Sigmoid colon (tissue), 7 donors: ENCODE data around the gene NCOR2. TPM values are rescaled to one million over a fixed set of nuclear protein-coding genes. Genes with fewer than 3 reads are reported as not detected.

ENCODE experiments used
- DNase-seq: peaks from one replicate; pipeline ENCODE4 v3.0.0-alpha.2; 2019
- H3K27ac ChIP-seq, 4 donors: fragments of 200-600 bp; sonication (generic); one replicate each; pipeline ENCODE4 v1.5.1; 2016 to 2019; ENCODE audit warnings: mild to moderate bottlenecking in 1 of 4
- H3K27me3 ChIP-seq, 3 donors: fragments of 200-600 bp; sonication (generic); one replicate each; pipeline ENCODE4 v1.5.1; 2019; ENCODE audit warnings: mild to moderate bottlenecking in 1 of 3
- H3K36me3 ChIP-seq, 4 donors: fragments of 200-600 bp; sonication (generic); one replicate each; pipeline ENCODE4 v1.5.1; 2016 to 2019
- H3K4me1 ChIP-seq, 4 donors: fragments of 200-600 bp; sonication (generic); one replicate each; pipeline ENCODE4 v1.5.1; 2017 to 2019
- H3K4me3 ChIP-seq, 4 donors: fragments of 200-600 bp; sonication (generic); one replicate each; pipeline ENCODE4 v1.5.1; 2017 to 2019; ENCODE audit warnings: mild to moderate bottlenecking in 2 of 4, moderate library complexity in 1 of 4
- H3K9me3 ChIP-seq, 4 donors: fragments of 200-600 bp in 3 of 4; sonication (generic) in 3 of 4; one replicate each; pipeline versions ENCODE4 v1.5.1 to v1.6.1; 2013 to 2019
- CTCF ChIP-seq, 4 experiments: fragments of 450-650 bp in 3 of 4; fragments of 200-600 bp in 1 of 4; IDR thresholded peaks; one replicate each; pipeline ENCODE4 v1.5.1; 2016 to 2019; ENCODE audit warnings: antibody characterized with exemption in 4 of 4, mild to moderate bottlenecking in 3 of 4, moderate library complexity in 2 of 4
- EP300 ChIP-seq, 4 donors: sonication (generic); formaldehyde crosslinking; IDR thresholded peaks; one replicate each; pipeline ENCODE4 v1.6.1; 2017; ENCODE audit warnings: antibody characterized with exemption in 4 of 4
- POLR2A ChIP-seq, 2 donors: fragments of 450-650 bp; IDR thresholded peaks; one replicate each; pipeline ENCODE4 v1.6.1; 2016; ENCODE audit warnings: antibody characterized with exemption in 2 of 2, mild to moderate bottlenecking in 2 of 2, moderate library complexity in 2 of 2
- POLR2AphosphoS5 ChIP-seq, 4 donors: sonication (generic); formaldehyde crosslinking; IDR thresholded peaks; one replicate each; pipeline ENCODE4 v1.6.1; 2017; ENCODE audit warnings: antibody characterized with exemption in 4 of 4
- WGBS, 2 donors: extraction: QIAGEN DNeasy Blood & Tissue Kit; methylation state at CpG; one replicate each; pipeline ENCODE4 v1.1.7; 2013; 5-methylcytosine and 5-hydroxymethylcytosine counted together
- intact Hi-C: fragments of 100-400 bp; cut with DNase I; formaldehyde crosslinking; loops from one replicate; pipeline ENCODE4 v1.15.1; 2023
- polyA plus RNA-seq, 3 donors: library from polyadenylated mRNA; stranded (reverse); fragments of 200-250 nt; gene quantifications; one replicate each; pipeline ENCODE4 v1.2.3, GENCODE V29; 2013
- total RNA-seq, 4 donors: library from RNA; depleted of rRNA; stranded (reverse); fragments of >200 nt; gene quantifications; one replicate each; pipeline ENCODE4 v1.1.0, GENCODE V29; 2016
- donor health status: healthy with polysubstance abuse.
- donor health status: Bipolar disorder and iron deficiency.
- donor health status: healthy.

Gene NCOR2
- total and polyA plus RNA-seq, 7 donors = 18.6 to 134 (median 47.9) TPM

GRCh38 chr12:124547626-124548025, 19.8 kb downstream of the NCOR2 start:
- Histone ChIP-seq H3K36me3 (no peaks in the 10 kb centered on the region), H3K4me1 (peaks cover 0 to 85% (median 82%) of the 10 kb centered on the region in 4 donors), H3K27me3 (no peaks in the 10 kb centered on the region), H3K4me3 (no peak overlapping the region), H3K27ac (peak overlapping the region in 2 of 4 donors; percentile 86 to 87), H3K9me3 (no peaks in the 10 kb centered on the region)
- intact Hi-C loops = no loop called here
- no peak for DNase-seq
- no peak for TF ChIP-seq POLR2A (IDR thresholded peaks at IDR 0.05)
- no peak for TF ChIP-seq CTCF (IDR thresholded peaks at IDR 0.05)
- TF ChIP-seq POLR2AphosphoS5 (IDR thresholded peaks at IDR 0.05) = no peak
- no peak for TF ChIP-seq EP300 (IDR thresholded peaks at IDR 0.05)
- WGBS, 2 donors = 95 to 96% methylated on average over 3 of the region's 3 CpGs

GRCh38 chr12:124545508-124546418, 21.6 kb downstream of the NCOR2 start:
- WGBS, 2 donors = 59 to 75% methylated on average over 26 of the region's 26 CpGs
- H3K4me1 ChIP-seq = peaks cover 0 to 75% (median 75%) of the 10 kb centered on the region in 4 donors
- peak overlapping the region in 2 of 4 donors; percentile 36 to 47 for H3K27ac ChIP-seq

GRCh38 chr12:124544983-124545382, 22.4 kb downstream of the NCOR2 start:
- Histone ChIP-seq H3K27me3 (no peaks in the 10 kb centered on the region), H3K9me3 (no peaks in the 10 kb centered on the region), H3K36me3 (no peaks in the 10 kb centered on the region), H3K4me3 (no peak overlapping the region), H3K4me1 (peaks cover 0 to 70% (median 69%) of the 10 kb centered on the region in 4 donors), H3K27ac (peak overlapping the region in 2 of 4 donors; percentile 36 to 47)
- no peak for TF ChIP-seq CTCF (IDR thresholded peaks at IDR 0.05)
- TF ChIP-seq POLR2A (IDR thresholded peaks at IDR 0.05) = no peak
- TF ChIP-seq EP300 (IDR thresholded peaks at IDR 0.05) = no peak
- no peak for TF ChIP-seq POLR2AphosphoS5 (IDR thresholded peaks at IDR 0.05)
- intact Hi-C loops = no loop called here
- WGBS, 2 donors = 81 to 84% methylated on average over 8 of the region's 8 CpGs
- DNase-seq = no peak

More at GRCh38 chr12:124545508-124546418, 21.6 kb downstream of the NCOR2 start:
- no peaks in the 10 kb centered on the region for H3K36me3 ChIP-seq
- H3K4me3 ChIP-seq = no peak overlapping the region
- intact Hi-C loops = no loop called here
- no peaks in the 10 kb centered on the region for H3K27me3 ChIP-seq
- DNase-seq = no peak
- no peak for TF ChIP-seq POLR2A (IDR thresholded peaks at IDR 0.05)
- no peak for TF ChIP-seq EP300 (IDR thresholded peaks at IDR 0.05)
- no peak for TF ChIP-seq POLR2AphosphoS5 (IDR thresholded peaks at IDR 0.05)
- TF ChIP-seq CTCF (IDR thresholded peaks at IDR 0.05) = no peak
- H3K9me3 ChIP-seq = no peaks in the 10 kb centered on the region

- Histone ChIP-seq H3K27me3 (no peaks in the 10 kb centered on the region), H3K4me1 (peaks cover 0 to 70% (median 69%) of the 10 kb centered on the region in 4 donors), H3K4me3 (no peak overlapping the region), H3K36me3 (no peaks in the 10 kb centered on the region), H3K27ac (peak overlapping the region in 3 of 4 donors; percentile 5 to 54 (median 36)), H3K9me3 (no peaks in the 10 kb centered on the region)
- 71 to 75% methylated on average over 16 of the region's 16 CpGs for WGBS, 2 donors
- intact Hi-C loops = no loop called here
- TF ChIP-seq CTCF (IDR thresholded peaks at IDR 0.05) (no peak), EP300 (IDR thresholded peaks at IDR 0.05) (no peak), POLR2AphosphoS5 (IDR thresholded peaks at IDR 0.05) (no peak), POLR2A (IDR thresholded peaks at IDR 0.05) (no peak)
- no peak for DNase-seq
Measured at GRCh38 chr12:124544311-124544970, 23.0 kb downstream of the NCOR2 start.
